DMS153 treated with DMSO at 0.1 percent for 48 hours (cell line): Measurements from ENCODE around the gene MUC4.
A peak's percentile ranks its signal among the peaks of the same experiment; 100 is the strongest.

Source experiments
- DNase-seq: peaks from one replicate; lab custom pipeline; 2025; ENCODE audit not compliant: unreplicated experiment; lab: John Stamatoyannopoulos, UW

MUC4 gene, protein sequence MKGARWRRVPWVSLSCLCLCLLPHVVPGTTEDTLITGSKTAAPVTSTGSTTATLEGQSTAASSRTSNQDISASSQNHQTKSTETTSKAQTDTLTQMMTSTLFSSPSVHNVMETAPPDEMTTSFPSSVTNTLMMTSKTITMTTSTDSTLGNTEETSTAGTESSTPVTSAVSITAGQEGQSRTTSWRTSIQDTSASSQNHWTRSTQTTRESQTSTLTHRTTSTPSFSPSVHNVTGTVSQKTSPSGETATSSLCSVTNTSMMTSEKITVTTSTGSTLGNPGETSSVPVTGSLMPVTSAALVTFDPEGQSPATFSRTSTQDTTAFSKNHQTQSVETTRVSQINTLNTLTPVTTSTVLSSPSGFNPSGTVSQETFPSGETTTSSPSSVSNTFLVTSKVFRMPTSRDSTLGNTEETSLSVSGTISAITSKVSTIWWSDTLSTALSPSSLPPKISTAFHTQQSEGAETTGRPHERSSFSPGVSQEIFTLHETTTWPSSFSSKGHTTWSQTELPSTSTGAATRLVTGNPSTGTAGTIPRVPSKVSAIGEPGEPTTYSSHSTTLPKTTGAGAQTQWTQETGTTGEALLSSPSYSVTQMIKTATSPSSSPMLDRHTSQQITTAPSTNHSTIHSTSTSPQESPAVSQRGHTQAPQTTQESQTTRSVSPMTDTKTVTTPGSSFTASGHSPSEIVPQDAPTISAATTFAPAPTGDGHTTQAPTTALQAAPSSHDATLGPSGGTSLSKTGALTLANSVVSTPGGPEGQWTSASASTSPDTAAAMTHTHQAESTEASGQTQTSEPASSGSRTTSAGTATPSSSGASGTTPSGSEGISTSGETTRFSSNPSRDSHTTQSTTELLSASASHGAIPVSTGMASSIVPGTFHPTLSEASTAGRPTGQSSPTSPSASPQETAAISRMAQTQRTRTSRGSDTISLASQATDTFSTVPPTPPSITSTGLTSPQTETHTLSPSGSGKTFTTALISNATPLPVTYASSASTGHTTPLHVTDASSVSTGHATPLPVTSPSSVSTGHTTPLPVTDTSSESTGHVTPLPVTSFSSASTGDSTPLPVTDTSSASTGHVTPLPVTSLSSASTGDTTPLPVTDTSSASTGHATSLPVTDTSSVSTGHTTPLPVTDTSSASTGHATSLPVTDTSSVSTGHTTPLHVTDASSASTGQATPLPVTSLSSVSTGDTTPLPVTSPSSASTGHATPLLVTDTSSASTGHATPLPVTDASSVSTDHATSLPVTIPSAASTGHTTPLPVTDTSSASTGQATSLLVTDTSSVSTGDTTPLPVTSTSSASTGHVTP (N-terminal part only)

DNA sequence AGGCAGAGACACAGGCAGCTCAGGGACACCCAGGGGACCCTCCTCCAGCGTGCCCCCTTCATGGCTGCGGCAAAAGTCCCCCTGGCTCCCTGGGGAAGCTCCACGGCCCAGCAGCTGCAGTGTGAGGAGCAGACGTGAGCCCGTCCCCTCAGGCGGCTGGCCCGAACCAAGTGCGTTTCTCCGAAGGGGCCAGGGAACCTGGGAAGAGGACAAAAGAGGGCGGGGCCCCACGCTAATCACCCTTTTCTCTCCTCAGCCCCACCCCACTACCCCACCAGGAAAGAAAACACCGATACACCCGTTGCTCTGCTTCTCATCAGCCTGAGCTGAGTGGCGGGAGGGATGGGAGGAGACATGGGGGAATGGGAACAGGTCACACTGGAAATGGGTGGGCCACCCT, at the start of gene MUC4:
MUC4 (minus strand) TSS at position 174 of the 400 bp plus-strand sequence; CDS start at position 62, 112 bp downstream.
- no peak for DNase-seq

DNA sequence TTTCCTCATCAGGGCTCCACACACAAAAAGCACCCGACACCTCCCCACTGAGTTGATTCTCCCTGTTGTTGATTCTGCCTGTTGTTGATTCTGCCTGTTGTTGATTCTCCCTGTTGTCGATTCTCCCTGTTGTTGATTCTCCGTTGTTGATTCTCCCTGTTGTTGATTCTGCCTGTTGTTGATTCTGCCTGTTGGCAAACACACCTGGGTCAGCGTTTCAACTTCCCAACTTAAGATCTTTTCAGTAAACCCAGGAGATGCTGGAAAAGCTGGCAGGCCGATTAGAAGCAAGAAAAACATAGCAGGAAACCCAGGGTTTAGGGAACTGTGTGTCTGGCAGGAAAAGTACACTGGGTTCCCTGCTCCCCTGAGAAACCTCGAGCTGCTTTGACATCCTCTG, 48.7 kb upstream of the MUC4 start:
- no peak for DNase-seq

DNA sequence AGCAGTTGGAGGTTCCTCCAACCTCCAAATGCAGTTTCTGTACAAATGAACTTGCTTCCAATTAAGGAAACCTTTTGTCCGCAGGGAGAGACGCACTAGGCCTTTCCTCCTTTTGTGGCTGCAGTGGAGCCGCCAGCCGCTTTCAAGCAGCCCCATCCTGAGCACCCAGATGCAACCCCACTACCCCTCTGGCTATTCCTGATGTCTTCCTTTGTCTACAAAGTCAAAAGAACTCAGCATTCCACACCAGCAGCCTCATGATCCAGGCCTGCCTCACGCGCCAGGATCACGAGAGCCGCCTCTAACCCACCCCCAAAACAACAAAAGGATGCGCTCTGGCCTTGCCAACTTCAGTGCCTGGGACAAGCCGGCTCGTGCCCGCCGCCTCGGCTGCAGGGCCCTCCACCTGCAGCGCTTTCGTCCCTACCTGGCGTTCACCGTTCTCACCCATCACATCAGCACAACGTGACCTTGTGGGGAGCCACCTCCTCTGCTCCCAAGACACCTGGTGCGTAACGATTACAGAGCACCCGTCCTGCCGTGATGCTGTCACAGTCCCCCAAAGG, 48.2 kb upstream of the MUC4 start:
- DNase-seq: no peak

DNA sequence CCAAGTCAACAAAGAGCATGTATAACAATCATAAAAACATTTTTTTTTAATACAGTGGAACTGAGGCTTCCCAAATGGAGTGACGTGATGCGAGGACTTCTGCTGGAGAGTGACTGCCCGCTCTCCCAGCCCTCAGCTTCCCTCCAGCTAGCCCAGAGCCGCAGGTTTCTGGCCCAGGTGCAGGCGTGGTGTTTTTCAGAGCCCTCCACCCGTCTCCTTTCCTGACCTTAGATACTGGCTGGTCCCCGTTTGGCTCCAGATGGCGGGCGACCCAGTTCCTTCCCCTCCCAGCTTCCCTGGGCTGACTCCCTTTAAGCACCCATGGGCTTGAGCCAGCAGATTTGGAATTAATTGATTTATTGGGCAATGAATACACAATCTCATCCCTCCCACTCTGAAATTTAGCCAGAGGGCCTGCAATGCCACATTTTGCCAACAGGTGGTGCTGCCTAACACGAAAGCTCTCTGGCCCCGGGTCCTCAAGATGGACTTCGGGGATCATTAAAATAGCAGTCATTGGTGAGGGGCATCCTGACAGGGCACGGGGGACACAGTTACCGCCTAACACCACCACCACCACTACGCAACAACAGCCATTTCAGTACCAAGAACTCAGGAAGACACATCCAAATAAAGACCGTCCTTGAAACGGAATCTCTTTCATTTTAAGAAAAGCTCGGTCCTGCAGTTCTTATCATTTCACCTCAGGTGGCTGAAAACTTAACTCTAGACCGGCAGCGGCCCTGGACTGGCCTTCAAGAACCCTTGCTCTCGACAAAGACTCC, 47.5 kb upstream of the MUC4 start:
- DNase-seq: peak; percentile 48

DNA sequence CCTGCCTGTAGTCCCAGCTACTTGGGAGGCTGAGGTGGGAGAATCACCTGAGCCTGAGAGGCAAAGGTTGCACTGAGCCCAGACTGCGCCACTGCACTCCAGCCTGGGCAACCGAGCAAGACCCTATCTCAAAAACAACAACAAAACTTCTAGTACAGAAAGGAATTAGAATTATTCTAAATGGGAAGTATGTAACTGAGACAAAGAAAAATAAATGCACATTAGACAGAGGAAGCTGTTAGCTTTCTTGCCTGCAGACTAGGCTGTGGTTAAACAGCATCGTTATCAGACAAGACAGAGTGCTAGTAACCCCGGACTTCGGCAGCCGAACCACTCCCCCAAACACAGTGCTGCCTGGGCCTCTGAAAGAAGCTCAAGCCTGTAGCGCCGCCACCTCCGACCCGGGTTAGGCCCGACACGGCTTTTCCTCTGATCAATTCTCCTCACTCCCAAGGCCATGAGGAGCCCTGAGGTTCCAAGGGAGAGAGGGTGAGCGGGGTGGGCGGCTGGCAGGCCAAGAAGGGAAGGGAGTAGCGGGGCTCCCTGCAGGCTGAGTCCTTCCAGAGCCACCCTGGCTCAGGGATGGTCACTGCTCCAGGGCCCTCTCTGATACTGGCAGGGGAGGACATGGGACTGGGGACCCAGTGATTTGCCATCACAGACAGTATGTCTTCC, 44.8 kb upstream of the MUC4 start:
- DNase-seq: no peak

DNA sequence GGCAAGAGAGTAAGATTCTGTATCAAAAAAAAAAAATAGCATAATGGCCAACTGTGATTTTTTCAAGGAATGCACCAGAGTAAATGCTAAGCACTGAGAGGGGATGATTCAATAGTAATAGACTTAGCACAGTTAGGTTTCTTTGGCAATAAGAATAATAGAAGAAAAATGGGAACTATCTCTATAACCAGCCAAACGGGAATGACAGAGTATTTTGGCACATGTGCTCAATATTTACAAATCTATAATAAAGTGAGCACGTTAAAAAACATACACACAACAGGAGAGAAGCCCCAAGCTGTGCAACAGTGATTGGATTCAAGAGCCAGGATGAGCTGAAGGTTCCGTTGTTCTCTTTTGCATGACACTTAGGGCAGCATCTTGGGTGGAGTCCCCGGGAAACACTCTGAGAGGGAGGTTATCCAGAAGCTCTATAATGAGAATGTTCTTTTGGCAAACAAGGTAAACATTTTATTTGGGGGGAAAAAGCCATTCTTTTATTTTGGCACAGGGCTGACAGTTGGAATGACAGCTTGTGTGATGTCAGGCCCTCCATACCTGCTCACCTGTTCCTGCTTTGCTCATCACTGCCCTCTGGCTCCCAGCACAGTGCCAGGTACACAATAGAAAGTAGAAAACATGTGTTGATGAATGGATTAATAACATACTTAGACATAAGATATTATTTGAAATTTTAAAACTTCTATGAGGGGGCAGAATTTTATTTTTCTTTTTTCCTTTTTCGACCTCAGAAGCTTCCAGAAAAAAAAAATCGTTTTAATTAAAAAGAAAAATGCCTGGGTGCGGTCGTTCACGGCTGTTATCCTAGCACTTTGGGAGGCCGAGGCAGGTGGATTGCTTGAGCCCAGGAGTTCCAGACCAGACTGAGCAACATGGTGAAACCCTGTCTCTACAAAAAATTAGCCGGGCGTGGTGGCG, 44.0 kb upstream of the MUC4 start:
- no peak for DNase-seq

DNA sequence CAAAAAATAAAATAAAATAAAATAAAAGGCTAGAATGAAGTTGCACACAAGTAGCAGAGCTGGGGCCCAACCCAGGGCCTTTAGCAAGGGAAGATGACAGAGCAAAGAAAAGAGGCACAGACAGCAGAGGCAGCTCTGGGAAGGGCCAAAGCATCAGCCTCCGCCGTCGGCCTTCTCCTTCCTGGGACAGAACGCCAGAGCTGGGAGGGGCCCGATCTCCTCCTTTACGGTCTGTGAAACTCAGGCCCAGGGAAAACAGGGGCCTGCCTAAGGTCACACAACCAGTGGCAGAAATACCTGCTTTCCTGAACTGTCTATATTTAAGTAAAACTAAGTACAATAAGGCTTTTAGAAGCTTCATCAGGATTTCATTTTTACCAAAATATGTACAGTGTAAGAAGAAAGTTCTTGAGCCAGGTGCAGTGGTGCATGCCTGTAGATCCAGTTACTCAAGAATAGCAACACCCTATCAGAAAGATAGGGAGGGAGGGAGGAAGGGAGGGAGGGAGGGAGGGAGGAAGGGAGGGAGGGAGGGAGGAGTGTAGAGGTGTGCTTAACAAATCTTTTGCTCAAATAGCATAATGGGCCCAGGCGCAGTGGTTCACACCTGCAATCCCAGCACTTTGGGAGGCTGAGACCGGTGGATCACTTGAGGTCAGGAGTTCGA, 43.0 kb upstream of the MUC4 start:
- no peak for DNase-seq

DNA sequence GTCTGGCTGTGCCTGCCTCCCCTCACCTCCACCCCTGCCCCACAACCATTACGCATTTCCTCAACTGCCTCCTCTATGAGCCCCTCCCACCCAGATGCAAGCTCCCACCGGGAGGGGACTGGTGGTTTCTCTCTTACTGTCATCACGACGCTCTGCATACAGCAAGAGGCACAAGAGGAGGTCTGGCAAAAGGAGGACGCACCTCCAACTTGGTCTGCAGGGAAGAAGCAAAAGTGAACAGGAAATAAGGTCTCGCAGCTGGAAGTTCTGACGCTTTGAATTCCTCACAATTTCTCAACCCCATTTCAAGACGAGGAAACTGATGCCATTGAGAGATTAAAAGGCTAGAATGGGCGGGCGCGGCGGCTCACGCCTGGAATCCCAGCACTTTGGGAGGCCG, 42.3 kb upstream of the MUC4 start:
- DNase-seq: no peak

DNA sequence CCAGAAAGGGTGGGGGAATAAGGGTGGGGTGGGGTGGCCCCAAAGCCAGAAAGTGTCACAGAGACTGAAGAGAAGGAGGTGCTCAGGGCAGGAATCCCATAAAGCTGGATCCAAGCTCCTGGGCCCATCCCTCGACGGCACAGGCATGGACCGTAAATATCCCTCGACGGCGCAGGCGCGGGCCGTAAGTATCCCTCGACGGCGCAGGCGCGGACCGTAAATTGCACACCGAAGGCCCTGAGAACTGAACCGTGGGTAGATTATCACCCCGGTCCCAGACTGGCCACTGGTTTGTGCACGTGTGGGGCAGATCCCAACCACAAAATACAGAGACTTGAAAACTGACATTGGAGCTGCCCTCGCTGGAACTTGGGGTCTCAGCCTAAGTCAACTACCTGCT, 41.3 kb upstream of the MUC4 start:
- no peak for DNase-seq

DNA sequence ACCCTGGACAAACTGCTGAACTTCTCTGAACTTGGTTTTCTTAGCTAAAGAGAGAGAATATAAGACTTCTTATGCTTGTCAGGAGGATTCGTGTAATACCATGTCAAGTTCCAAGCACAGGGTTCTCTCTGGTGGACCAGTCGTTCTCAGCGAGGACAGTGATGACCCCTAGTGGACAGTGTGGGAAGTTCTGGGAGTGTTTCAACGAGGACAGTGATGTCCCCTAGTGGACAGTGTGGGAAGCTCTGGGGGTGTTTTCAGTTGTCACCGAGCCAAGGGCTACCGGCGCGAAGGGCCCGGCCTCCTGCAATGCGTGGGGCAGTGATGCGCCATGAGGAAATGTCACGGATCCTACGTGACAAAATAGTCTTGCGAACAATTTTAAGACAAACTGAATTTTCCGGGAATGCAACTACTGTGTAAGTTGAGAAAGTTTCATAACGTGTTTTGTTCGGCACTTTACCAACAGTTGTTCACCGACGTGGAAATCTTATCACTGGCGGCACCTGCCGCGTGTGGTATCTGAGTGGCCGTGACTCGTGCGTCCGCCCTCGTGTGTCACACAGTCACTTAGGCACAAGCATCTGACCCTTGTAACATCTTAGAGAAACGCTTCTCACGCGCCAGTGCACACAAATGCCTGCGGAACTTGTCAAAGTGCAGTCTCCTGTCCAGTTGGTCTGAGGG, 39.3 kb upstream of the MUC4 start:
- DNase-seq: peak; percentile 86

DNA sequence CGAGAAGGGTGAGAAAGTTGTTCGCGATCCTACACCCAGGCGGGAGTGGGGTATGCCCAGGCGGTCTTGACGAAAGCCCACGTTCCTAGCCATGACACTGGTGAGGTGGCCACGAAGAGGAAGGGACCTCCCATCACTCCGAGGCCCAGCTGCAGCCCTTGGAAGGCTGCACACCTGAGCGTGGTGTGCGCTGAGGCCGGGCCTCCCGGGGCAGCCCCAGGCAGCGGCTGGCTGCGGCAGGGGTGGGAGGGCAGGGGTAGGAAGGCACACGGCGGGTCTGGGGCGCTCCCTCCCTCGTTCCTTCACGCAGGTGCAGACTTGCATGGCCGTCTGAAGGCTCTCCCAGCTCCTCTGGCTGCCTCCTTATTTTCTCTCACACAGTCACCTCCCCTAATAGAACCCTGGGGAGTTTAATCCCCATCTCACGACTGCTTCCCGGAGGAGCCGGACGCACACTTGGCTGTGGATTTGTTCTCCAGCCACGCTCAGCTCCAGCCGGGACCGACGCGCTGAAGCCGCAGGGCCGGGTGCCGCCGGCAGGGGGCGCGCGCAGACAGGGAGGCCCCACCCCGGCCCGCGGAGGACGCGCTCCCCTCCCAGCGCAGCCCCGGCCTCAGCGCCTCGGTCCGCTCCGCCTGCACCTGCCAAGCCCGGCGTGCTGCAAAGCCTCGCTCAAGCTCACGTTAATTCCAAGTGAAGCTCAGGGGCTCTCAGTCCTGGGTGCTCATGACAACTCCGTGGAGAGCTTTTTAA, 37.8 kb upstream of the MUC4 start:
- DNase-seq: no peak

DNA sequence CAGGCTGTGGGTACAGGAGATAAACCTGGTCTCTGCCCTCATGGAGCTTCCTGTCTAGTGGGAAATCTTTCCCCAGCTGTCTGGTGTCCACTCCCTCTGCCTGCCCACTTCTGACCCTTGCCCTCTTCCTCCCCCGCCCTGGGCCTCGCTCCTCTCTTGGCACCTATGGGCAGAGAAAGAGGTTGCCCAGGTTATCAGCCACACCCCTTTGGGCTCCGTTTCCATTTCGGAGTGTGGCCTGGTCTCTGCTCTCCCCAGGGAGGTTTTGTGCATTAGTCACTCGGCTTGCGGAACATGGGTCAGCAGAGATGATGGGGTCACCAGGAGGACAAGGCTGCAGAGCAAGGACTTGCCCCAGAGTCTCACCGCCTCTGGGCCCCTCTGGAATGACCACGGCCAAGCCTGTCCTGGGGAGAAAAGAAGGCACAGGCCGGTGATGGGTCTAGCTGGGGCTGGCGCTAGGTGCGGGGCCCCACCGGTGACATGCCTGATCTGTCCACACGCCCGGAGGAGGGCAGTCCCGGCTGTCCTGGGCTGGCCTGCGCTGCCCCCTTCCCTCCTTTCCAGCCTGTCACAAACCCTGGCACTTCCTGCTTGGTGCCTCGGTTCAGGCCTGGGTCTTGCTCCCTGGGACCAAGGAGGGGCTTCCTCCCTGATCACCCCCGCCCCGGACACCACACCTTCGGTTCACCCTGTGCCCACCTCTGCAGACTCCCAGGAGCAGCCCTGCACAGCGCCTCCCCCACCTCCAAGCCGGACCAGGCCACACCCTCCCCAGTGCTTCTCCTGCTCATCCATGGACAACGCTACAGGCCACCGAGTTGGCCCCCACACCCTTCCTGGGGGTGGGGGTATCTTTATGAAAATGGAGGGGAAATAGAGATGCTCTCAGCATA, 35.6 kb upstream of the MUC4 start:
- no peak for DNase-seq

DNA sequence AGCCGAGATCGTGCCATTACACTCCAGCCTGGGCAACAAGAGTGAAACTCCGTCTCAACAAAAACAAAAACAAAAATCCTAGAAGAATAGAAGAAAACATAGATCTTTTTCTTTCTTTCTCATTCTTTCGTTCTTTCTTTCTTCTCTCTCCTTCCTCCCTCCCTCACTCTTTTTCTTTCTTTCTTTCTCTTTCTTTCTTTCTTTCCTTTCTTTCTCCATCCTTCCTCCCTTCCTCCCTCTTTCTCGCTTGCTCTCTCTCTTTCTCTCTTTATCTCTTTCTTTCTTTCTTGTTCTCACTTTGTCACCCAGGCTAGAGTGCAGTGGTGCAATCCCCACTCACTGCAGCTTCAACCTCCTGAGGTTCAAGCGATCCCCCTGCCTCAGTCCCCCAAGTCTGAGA, 33.8 kb upstream of the MUC4 start:
- DNase-seq: no peak

DNA sequence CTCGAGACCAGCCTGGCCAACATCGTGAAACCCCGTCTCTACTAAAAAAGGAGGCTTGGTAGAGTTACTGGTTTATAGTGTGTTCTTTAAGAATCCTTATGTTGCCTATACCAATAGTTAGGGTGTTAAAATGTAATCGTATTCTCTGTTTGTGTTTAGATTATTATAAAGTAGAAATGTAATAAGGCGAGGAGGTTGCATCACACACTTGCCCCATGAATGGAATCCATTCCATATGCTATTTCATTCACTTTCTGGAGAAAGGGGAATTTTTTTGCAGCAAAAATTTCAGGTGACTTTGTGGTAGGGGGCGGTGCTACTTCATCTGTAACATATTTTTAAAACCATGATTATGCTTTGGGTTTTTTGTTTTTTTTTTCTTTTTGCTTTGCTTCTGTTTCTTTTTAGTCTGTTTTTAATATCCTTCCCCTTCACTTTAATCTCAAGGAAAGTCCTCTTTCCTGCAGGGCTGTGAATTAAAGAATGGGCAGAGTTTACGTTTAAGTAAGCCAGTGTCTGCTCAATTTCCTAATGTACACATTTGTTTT, 33.0 kb upstream of the MUC4 start:
- DNase-seq: no peak

DNA sequence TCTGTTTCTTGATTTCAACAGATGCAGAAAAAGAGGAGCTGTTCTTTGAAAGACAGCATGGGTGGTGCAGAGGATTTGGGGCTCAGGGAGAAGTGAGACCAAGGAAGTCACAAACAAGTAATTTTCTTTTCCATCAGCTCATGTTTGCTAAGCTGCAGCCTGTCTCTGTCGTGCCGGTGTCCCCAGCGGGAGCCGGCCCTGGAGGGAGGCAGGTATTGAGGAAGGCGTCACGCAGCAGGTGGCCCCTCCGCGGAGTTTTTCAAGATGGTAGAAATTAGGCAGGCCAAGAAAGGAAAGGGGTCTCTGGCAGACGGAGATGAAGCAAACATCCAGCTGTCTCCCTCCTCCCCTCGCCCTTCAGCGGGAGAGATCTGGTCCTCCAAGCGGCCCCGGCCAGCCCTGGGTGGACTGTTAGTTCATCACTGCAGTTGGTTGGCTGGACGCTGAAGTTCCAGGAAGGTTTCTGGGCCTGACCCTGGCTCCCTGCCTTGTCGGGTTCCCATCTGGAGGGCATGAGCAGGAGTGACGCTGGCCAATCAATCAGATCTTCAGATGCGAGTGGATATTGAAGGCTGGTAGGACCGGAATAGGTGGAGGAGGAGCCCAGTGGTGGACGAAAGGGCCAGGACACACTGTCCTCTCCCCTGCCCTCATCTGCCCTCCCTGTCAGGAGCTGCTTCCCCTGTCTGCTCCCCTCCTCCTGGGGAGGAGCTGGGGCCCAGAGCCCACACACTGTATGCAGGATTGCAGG, 27.7 kb upstream of the MUC4 start:
- DNase-seq: no peak
